Lung (tissue), 12 donors: Measurements from ENCODE around the gene NHERF2. TPM values are rescaled to one million over a fixed set of nuclear protein-coding genes. Genes with fewer than 3 reads are reported as not detected.

Source experiments
- ATAC-seq: fragments of 200-7000 bp; cut with Tn5 transposase; one replicate; pipeline ENCODE4 v1.9.1; 2020; ENCODE audit warnings: moderate number of reproducible peaks; ENCODE audit not compliant: insufficient read depth, low FRiP score
- DNase-seq, 3 donors: peaks; one replicate each; pipeline ENCODE4 v3.0.0-alpha.2; 2013 to 2017
- H3K27ac ChIP-seq, 2 donors: one replicate each; pipeline ENCODE4 v1.5.1; 2013; ENCODE audit warnings: mild to moderate bottlenecking in 2 of 2, moderate library complexity in 2 of 2, control low read depth in 1 of 2, inconsistent platforms in 1 of 2, low read depth in 1 of 2, low read length in 1 of 2
- H3K27me3 ChIP-seq, 3 donors: one replicate each; pipeline ENCODE4 v1.5.1; 2013; ENCODE audit warnings: low read length in 2 of 3; ENCODE audit not compliant: control insufficient read depth in 3 of 3, insufficient read depth in 3 of 3
- H3K36me3 ChIP-seq, 4 donors: one replicate each; pipeline ENCODE4 v1.5.1; 2013; ENCODE audit warnings: low read length in 4 of 4, mild to moderate bottlenecking in 1 of 4, moderate library complexity in 1 of 4; ENCODE audit not compliant: control insufficient read depth in 4 of 4, insufficient read depth in 4 of 4
- H3K4me1 ChIP-seq, 5 donors: one replicate each; pipeline ENCODE4 v1.5.1; 2013; ENCODE audit warnings: low read length in 5 of 5, mild to moderate bottlenecking in 2 of 5, moderate library complexity in 1 of 5; ENCODE audit not compliant: control insufficient read depth in 5 of 5, insufficient read depth in 5 of 5
- H3K4me3 ChIP-seq: one replicate; pipeline ENCODE4 v1.5.1; 2013; ENCODE audit warnings: mild to moderate bottlenecking, control low read depth, moderate library complexity
- H3K9ac ChIP-seq, 2 donors: one replicate each; pipeline ENCODE4 v1.5.1; 2013; ENCODE audit warnings: low read length in 2 of 2, control low read depth in 1 of 2; ENCODE audit not compliant: insufficient read depth in 1 of 2
- H3K9me3 ChIP-seq, 4 donors: one replicate each; pipeline ENCODE4 v1.5.1; 2013; ENCODE audit warnings: low read length in 3 of 4, mild to moderate bottlenecking in 1 of 4, moderate library complexity in 1 of 4; ENCODE audit not compliant: control insufficient read depth in 4 of 4, insufficient read depth in 3 of 4
- WGBS, 2 donors: extraction: QIAGEN DNeasy Blood & Tissue Kit; methylation state at CpG; one replicate each; pipeline ENCODE4 v1.1.7; 2013; 5-methylcytosine and 5-hydroxymethylcytosine counted together
- polyA plus RNA-seq, 2 donors: library from polyadenylated mRNA; stranded (reverse); fragments of 200-250 nt; gene quantifications; one replicate each; pipeline ENCODE4 v1.2.1, GENCODE V29; 2013
- total RNA-seq, 2 donors: library from RNA; depleted of rRNA in 1 of 2; stranded (reverse); fragments of >200 nt in 1 of 2; gene quantifications; one replicate each; pipeline ENCODE4 v1.2.1, GENCODE V29; 2014 to 2021
- TF ChIP-seq, protein P1 (sequence below): IDR thresholded peaks from 2 replicates; pipeline ENCODE4 v1.5.1; 2012; ENCODE audit warnings: mild to moderate bottlenecking; ENCODE audit errors: control extremely low read depth, extremely low read depth
- donor health status: control.
- donor health status: control.
- donor health status: Bipolar disorder and iron deficiency.
- donor health status: healthy.
- donor health status: DM: yes; HTN: yes; CAD: no.

Gene NHERF2
- total and polyA plus RNA-seq, 4 donors: 142 to 468 (median 245) TPM

DNA sequence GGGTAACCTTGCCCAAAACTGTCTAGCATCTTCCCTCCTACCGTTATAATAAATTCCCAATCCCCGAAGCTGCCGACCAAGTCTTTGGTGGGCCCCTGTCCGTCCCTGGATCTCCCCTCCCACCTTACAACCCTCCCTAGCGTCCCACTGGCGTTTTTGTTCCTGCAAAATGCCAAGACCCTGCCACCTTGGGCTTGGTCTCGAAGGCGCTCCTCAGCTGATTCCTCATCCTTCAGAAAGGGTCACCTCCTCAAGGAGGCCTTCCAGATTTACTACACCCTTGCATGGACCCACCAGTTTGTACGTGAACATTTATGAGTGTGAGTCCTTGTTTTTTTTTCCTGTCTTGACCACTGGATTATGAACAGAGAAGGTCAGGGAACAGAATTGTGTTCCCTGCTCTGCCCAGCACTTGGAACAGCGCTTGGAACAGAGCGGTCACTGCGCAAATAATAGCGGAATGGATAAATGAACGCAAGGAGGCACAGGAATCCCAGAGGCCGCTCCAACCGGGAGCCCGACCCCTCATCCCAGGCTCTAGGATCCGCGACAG is 43.6 kb upstream of the NHERF2 start:
- Histone ChIP-seq H3K4me1 (peaks cover 0 to 17% (median 7%) of the 10 kb centered on the region in 5 donors), H3K27ac (peak overlapping the region; percentile 65 to 94), H3K9me3 (peaks cover 0 to 5% (median 0%) of the 10 kb centered on the region in 4 donors), H3K9ac (no peak overlapping the region), H3K27me3 (peaks cover 0 to 46% (median 33%) of the 10 kb centered on the region in 3 donors), H3K36me3 (peaks cover 0 to 22% (median 13%) of the 10 kb centered on the region in 4 donors), H3K4me3 (no peak overlapping the region)
- DNase-seq (no peak), ATAC-seq (no peak)
- TF ChIP-seq, protein P1, sequence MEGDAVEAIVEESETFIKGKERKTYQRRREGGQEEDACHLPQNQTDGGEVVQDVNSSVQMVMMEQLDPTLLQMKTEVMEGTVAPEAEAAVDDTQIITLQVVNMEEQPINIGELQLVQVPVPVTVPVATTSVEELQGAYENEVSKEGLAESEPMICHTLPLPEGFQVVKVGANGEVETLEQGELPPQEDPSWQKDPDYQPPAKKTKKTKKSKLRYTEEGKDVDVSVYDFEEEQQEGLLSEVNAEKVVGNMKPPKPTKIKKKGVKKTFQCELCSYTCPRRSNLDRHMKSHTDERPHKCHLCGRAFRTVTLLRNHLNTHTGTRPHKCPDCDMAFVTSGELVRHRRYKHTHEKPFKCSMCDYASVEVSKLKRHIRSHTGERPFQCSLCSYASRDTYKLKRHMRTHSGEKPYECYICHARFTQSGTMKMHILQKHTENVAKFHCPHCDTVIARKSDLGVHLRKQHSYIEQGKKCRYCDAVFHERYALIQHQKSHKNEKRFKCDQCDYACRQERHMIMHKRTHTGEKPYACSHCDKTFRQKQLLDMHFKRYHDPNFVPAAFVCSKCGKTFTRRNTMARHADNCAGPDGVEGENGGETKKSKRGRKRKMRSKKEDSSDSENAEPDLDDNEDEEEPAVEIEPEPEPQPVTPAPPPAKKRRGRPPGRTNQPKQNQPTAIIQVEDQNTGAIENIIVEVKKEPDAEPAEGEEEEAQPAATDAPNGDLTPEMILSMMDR: no peak
- WGBS, 2 donors: 23 to 26% methylated on average over 19 of the region's 19 CpGs

GRCh38 chr16:1983544-1984346 is 43.0 kb upstream of the NHERF2 start, which contains the start of gene GFER:
Gene GFER (plus strand): TSS chr16:1984193. CDS start chr16:1984219, 26 bp downstream.
- peak within 1 kb of the TSS in 1 of 2 donors; percentile 68 for H3K9ac ChIP-seq
- peaks cover 0 to 15% (median 11%) of the 10 kb centered on the region in 4 donors for H3K36me3 ChIP-seq
- DNase-seq (peak; percentile 93 to 96 (median 95)), ATAC-seq (peak; percentile 93)
- H3K4me3 ChIP-seq: peak within 1 kb of the TSS; percentile 73
- H3K27ac ChIP-seq: peak within 1 kb of the TSS; percentile 65 to 94
- H3K4me1 ChIP-seq: peaks cover 0 to 17% (median 7%) of the 10 kb centered on the region in 5 donors
- TF ChIP-seq, protein P1: peak; percentile 40
- 0 to 1% methylated on average over 99 to 109 of the region's 109 CpGs for WGBS, 2 donors
- peaks cover 0 to 2% (median 0%) of the 10 kb centered on the region in 4 donors for H3K9me3 ChIP-seq
- peaks cover 0 to 43% (median 37%) of the 10 kb centered on the region in 3 donors for H3K27me3 ChIP-seq

DNA sequence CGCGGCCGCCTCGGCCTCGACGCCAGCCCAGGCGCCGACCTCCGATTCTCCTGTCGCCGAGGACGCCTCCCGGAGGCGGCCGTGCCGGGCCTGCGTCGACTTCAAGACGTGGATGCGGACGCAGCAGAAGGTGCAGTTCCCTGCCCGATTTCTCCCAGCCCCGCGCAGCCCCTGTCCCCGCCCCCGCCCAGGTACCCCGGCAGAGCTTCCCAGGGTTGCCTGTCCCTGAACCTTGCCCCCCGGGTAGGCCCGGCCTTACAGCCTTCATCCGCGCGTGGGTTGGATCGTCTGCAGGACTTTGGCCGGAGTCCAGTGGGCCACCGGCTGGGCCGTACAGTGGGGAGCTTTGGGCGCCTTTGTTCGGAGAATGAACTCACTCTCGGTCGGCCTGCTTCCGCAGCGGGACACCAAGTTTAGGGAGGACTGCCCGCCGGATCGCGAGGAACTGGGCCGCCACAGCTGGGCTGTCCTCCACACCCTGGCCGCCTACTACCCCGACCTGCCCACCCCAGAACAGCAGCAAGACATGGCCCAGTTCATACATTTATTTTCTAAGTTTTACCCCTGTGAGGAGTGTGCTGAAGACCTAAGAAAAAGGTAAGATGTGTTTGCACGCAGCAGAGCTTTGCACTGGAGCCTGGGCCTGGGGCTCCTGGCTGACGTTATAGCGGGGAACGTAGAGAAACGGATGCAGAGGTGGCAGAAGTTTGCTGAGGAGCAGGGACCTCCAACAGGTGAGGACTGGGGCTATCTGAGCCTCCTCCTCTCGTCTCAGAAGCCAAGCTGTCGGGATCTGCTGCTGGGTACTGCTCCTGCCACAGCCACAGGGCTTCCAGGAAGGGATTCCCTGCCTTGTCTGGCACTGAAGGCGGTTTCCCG is 42.1 kb upstream of the NHERF2 start:
- H3K27me3 ChIP-seq: peaks cover 0 to 46% (median 44%) of the 10 kb centered on the region in 3 donors
- H3K36me3 ChIP-seq: peaks cover 0 to 15% (median 11%) of the 10 kb centered on the region in 4 donors
- peak overlapping the region; percentile 73 for H3K4me3 ChIP-seq
- no peaks in the 10 kb centered on the region for H3K9me3 ChIP-seq
- peak overlapping the region in 1 of 2 donors; percentile 68 for H3K9ac ChIP-seq
- DNase-seq: peak in 1 of 3 donors; percentile 34
- peak overlapping the region; percentile 65 to 79 for H3K27ac ChIP-seq
- H3K4me1 ChIP-seq: peaks cover 0 to 17% (median 7%) of the 10 kb centered on the region in 5 donors
- TF ChIP-seq, protein P1: no peak
- no peak for ATAC-seq
- WGBS, 2 donors: 12 to 24% methylated on average over 33 to 58 of the region's 58 CpGs
